AG09309 (cell line): ENCODE data around the gene SEMA4B.
"Not testable (repeated sequence)": the region's sequence is repeated elsewhere in the genome, so short reads cannot be mapped to it uniquely, and the experiment has no call there.

Source experiments
- DNase-seq: peaks from one replicate; pipeline ENCODE4 v3.0.0-alpha.2; 2010; ENCODE audit warnings: low read depth
- H3K4me3 ChIP-seq: 2 replicates; pipeline ENCODE4 v1.5.1; 2011; ENCODE audit warnings: mild to moderate bottlenecking, low read depth, low read length, moderate library complexity; ENCODE audit not compliant: control insufficient read depth
- CTCF ChIP-seq: IDR thresholded peaks from 2 replicates; pipeline ENCODE4 v1.5.1; 2011; ENCODE audit warnings: mild to moderate bottlenecking, low read depth, low read length, inconsistent platforms; ENCODE audit not compliant: insufficient read depth, control insufficient read depth; ENCODE audit errors: missing control alignments

The SEMA4B gene

GRCh38 chr15:90268415-90268814, 67.3 kb downstream of the SEMA4B start:
- no peak for TF ChIP-seq CTCF
- DNase-seq, result no peak
- H3K4me3 ChIP-seq, result no peak overlapping the region

GRCh38 chr15:90270502-90271150, 69.5 kb downstream of the SEMA4B start:
- no peak overlapping the region for H3K4me3 ChIP-seq
- TF ChIP-seq CTCF, result no peak
- no peak for DNase-seq

- no peak overlapping the region for H3K4me3 ChIP-seq
- no peak for TF ChIP-seq CTCF
- no peak for DNase-seq
Observed at GRCh38 chr15:90271459-90272166, 70.5 kb downstream of the SEMA4B start.

- DNase-seq, result not testable (repeated sequence)
Observed at GRCh38 chr15:90278467-90278866, 77.3 kb downstream of the SEMA4B start.

More at GRCh38 chr15:90278467-90278866, 77.3 kb downstream of the SEMA4B start:
- H3K4me3 ChIP-seq, result not testable (repeated sequence)
